ENCODE measurements around the gene MANEAL.
"Not testable (repeated sequence)": the region's sequence is repeated elsewhere in the genome, so short reads cannot be mapped to it uniquely, and the experiment has no call there.

The MANEAL gene, protein sequence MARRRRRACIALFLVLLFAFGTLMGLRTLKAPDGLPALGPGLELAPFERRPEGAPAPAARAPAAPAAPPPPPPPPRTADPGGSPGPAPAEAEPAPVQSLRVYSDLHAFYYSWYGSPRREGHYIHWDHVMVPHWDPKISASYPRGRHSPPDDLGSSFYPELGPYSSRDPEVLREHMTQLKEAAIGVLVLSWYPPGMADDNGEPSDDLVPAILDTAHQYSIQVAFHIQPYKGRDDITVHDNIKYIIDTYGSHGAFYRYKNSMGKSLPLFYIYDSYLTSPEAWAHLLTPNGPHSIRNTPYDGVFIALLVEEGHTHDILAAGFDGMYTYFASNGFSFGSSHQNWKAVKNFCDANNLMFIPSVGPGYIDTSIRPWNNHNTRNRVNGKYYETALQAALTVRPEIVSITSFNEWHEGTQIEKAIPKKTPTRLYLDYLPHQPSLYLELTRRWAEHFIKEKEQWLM

DNA sequence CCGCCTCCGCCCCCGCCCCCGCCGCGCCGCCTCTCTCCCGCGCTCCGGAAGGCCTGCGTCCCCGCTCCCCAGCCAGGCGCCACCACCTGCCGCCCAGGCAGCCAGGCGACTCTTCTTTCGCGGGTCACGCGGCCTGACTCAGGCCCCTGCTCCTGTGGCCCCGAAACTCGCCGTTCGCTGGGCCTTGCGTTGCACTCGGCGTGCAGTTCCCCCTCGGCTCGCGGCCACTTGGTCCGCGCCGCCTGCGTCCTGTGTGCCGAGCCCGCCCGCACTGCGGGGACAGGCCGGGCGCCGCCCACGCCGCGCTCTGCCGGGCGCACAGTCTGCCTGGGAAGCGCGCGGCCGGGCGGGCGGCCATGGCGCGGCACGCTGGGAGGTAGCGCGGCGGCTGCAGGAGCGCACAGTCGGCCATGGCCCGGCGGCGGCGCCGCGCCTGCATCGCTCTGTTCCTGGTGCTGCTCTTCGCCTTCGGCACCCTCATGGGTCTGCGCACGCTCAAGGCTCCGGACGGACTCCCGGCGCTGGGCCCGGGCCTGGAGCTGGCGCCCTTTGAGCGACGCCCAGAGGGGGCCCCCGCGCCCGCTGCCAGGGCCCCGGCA lies at the start of gene MANEAL:
Gene MANEAL (plus strand): TSS at position 75 of the 599 bp plus-strand sequence. CDS start 336 bp downstream, at position 411.
- no peak for FAIRE-seq

DNA sequence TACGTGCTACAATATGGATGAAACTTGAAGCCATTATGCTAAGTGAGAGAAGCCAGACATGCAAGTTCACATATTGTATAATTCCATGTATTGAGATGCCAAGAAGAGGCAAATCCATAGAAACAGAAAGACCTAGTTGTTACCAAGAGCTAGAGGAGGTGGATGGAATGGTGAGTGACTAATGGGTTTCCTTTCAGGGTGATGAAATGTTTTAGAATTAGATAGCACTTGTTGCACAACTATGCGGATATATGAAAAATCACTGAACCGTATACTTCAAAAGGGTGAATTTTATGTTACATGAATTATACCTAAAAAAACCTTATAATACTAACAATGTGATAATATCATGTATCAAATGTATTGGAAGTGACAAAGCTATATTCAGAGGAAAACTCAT lies 46.8 kb upstream of the MANEAL start:
- FAIRE-seq: no peak

DNA sequence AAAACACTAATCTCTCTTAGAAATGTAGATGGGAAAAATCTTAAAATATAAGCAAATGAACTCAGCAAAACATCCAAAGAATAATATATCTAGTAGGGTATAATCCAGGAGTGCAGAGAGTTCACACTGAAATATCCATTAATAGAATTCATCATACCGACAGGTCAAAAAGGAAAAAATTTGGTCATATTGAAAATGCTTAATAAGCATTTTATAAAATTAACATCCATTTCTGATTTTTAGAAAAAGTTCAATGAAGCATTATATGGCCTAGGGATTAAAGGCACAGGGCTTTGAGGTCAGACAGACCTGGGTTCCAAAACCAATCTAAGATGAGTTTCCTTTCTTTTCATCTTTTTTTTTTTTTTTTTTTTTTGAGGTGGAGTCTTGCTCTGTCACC lies 45.1 kb upstream of the MANEAL start:
- no peak for FAIRE-seq

DNA sequence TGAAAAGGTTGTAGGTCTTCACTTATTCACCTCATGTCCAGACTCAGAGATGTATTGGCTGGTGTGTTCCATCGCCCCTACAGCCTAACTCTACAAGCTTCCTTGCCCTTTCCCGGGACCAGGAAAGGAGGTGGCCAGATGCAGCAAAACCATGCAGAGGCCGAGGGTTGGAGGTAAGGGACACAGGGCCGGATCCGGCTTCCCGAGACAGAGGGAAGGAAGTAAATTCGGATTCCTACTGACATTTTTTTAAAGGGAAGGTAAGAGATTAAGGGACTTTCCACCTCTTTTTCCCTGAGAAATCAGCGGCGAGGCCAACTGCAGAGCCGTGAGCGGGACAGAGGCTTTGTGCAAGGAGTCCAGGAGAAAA lies 41.4 kb upstream of the MANEAL start:
- FAIRE-seq: no peak

DNA sequence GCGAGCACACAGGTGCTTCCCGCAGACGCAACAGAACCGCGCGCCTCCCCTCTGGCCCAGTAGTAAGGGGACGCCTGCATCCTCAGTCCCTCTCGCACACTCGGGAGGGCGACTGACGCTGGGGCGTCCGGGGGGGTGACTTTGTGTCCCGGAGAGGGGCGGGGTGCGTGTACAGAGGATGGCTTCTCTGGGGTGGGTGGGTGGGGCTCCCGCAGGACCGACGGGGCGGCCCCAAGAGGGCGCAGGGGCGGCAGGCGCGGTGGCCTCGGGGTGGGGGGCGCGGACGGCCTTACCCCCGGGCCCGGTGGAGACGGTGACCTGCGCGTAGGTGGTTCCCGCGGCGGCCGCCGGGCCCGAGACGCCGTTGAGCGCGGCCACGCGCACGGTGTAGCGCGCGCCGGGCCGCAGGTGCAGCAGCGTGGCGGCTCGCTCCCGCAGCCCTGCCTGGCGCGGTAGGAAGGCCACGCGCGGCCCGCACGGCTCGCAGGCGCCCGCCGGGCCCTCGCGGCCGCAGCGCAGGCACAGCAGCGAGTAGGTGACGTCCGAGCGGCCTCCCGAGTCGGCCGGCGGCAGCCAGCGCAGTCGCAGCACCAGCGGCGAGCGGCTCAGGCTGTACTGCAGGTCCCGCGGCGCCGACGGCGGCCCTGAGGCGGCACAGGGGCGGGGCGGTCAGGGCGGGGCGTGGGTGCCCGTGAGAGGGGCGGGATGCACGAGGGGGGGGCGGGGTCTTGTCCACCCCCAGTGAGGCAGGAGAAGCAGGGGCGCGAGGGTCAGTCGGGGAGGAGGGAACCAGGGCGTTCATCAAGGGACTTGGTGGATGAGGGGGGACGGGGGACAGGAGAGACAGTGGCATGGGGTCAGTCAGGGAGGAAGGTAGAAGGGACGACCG lies 40.8 kb upstream of the MANEAL start:
- no peak for FAIRE-seq

DNA sequence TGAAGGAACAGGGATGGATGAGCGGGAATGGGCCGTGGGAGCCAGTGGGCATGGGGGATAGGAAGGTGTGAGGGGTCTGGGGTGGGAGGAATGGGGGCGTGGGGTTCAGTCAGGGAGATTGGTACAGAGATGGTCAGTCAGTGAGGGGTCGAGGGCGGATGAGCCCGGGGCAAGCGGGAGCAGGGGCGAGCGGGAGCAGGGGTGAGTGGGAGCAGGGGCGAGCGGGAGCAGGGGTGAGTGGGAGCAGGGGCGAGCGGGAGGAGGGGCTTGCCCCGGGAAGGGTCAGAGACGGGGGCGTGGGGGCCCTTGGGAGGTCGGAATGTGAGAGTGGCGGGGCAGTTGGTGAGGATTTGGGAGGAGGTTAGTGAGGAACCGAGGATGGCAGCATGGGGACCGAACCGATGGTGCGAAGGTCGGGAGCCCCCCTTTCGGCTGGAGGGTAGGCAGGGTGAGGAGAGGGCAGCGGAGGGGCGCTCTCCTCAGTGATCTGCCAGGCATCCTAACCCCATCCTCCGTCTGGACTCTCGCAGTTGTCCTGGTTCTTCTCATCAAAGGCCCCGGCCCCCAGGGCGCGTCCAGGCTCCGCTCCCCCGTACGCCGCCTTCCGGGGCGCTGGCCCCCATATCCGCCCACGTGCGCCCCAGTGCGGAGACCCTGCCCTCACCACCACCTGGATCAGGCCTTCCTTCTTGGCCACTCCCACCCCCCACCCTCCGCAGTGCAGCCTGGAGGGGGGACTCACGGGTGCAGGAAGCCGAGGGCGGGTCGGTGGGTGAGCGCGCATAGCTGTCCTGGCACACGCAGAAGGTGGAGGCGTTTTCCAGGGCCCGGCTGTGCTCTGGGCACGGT lies 40.0 kb upstream of the MANEAL start:
- no peak for FAIRE-seq

DNA sequence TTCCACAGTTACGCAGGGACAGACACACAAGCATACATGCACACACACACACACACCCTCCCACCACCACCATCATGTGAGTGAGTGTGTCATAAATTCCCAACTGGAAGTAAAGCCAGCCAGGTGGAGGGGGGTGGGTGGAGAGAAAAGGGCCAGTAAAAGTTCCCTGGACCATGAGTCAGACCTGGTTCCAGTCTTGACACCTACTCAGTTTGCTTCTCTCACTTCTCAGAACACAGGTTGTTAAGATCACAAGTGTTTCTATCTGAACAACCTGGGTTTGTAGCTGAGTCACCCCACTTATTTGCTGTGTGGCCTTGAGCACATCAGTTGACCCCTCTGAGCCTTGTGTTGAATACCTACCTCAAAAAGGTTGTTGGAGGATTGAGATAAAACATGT lies 38.4 kb upstream of the MANEAL start:
- no peak for FAIRE-seq

DNA sequence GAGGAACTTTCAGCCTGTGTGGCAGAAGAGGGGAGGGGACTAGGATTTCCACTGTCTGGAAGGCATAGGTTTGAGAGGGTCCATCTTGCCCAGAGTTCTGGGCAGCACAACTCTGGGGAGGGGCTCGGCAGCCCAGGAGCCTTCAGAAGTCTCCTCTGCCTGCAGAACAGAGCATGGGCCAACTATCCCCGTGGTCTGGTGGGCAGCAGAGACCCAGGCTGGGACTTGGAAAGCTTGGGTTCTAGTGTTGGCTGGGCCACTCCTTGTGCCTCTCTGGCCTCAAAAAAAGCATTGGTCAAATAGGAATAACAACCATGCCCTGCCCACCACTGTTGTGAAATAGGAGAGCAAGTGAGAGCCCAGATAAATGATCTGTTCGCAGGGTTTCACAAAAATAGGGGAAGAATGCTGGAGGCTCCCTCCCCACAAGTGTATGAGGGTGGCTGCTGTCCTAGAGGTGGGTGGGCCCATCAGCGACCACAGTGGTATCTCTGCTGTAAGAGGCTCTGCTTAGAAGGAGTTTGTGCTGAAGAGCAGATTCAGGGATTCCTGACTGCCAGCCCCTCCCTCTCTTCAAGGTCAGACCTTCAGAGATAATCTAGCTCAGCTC lies 37.6 kb upstream of the MANEAL start:
- no peak for FAIRE-seq

DNA sequence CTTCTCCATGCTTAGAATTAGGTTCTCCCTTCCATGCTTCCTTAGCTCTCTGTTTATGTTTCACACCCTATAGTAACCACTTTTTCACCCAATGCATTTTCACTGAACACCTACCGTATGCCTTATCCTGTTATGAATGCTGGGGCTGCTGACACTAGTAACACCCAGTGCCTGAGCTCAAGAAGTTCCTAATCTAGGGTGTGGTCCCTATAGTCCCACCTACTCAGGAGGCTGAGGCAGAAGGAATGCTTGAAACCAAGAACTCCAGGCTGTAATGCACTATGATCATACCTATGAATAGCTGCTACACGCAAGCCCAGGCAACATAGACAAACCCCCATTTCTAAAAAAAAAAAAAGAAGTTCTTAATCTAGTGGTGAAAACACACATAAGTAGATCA lies 34.2 kb upstream of the MANEAL start:
- no peak for FAIRE-seq

DNA sequence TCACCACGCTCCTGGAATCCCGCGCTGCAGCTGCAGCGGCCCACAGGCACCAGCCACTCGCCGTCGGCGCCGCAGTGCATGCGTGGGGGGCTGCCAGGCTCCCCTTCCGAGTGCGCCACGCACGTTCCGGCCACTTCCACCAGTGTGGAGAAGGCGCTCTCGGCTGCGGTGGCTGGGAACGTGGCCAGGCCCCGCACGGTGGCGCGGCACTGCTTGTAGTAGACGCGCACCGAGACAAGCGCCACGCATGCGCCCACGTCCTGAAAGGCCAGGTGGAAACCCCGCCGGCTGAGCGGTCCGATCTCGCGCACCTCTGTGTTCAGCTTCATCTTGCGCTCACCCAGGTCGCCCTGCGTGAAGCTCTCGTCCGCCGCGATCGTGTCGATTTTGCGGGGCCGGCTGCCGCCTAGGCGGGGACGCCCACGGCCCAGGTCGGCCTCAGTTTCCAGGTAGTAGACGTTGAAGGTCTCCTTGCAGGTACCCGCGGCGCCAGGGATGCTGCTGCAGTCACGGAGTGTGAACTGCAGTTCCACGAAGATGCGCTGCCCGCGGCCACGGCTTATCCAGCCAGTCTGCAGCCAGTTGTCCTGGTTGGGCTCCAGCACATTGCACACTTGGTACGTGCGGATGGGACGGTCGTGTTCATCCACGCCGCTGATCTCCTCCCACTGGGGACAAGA lies 32.1 kb upstream of the MANEAL start:
- no peak for FAIRE-seq

DNA sequence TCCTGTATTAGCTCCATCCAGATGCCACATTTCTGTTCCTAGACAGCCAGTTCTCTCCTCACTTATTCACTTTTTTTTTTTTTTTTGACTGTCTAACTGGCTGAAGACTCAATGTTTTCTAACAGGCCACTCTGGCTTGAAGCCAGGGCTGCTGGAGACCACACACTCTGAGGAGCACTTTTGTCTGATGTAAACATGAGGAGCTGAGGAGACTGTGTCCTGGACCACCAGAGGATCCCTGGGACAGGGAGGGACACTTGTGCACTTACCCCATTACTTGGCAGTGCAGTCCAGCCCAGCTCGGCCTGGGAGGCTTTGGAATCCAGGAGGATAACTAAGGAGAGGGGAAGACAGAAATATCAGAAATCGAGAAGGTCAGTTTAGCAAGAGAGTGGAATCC lies 31.1 kb upstream of the MANEAL start:
- FAIRE-seq: no peak

DNA sequence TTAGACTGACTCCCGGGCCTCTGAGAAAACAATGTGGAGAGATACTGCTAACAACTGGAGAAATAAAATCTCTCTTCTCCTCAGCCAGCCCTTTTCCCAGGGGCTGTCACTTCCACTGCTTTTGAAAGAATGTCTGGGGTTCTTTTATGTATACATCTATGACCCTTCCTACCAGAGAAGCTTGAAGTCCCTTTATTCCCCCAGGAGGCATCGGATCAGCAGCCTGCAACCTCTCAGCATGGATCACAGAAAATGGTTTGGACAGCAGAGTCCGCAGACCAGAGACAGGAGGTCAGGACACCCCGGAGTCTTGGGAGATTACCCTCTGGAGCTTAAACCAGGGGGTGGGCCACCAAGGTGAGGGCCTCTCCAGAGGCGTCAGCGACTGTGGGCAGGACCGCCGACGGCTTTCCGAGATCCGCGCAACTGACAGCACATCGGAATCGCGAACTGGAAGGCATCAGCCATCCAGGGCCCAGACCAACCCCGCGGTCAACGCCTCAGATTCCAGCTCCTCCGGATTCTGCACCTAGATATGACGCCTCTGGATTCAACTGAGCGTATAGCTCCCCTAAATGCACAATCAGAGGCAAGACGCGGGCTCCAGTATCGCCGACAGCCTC lies 29.7 kb upstream of the MANEAL start:
- no peak for FAIRE-seq

DNA sequence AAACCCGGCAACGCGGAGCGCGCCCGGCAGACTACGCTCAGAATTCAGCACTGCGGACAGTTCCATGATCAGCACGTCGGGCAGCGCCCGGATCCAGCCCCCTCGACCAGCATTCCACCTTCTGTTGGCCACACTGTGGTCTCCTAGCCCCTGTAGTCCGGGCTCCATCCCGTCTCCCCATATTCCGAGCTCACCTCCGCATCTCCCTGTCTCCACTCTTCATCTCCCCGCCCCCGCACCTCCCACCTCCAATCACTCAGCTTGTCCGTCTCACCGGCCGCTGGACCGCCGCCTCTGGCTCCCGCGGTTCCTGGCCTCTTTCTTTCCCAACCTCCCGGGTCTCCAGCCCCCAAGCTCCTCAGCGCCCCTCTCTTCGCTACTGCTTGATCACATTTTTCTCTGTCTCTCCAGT lies 29.2 kb upstream of the MANEAL start:
- FAIRE-seq: no peak

DNA sequence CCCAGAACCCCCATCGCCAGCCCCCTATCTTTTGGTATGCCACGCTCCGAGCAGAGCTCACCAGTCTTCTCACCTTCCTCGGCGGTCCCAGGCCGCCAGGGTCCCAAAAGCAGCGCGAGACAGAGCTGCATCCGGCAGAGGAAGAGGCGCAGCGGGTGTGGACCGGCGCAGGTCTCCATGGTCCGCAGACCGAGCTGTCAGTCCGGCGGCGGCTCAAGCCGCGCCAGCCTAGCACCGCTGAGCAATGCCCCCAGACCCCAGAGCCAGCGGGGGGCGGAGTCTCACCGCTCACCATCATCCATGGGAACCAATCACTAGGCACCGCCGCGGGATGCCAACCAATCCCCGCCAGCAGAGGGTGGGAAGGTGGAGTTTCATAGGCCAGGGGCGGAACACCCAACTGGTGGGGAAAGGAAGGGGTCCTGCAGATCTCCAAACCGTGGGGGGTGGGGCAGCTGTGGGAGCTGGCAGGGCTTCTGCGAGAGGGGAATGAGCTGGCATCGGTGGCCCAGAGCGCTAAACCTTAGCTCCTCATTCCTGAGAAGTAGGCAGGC lies 28.7 kb upstream of the MANEAL start, which contains the start of gene EPHA10:
Gene EPHA10 (minus strand): TSS at position 233 of the 554 bp plus-strand sequence. CDS start 54 bp downstream, at position 179.
- FAIRE-seq: no peak

DNA sequence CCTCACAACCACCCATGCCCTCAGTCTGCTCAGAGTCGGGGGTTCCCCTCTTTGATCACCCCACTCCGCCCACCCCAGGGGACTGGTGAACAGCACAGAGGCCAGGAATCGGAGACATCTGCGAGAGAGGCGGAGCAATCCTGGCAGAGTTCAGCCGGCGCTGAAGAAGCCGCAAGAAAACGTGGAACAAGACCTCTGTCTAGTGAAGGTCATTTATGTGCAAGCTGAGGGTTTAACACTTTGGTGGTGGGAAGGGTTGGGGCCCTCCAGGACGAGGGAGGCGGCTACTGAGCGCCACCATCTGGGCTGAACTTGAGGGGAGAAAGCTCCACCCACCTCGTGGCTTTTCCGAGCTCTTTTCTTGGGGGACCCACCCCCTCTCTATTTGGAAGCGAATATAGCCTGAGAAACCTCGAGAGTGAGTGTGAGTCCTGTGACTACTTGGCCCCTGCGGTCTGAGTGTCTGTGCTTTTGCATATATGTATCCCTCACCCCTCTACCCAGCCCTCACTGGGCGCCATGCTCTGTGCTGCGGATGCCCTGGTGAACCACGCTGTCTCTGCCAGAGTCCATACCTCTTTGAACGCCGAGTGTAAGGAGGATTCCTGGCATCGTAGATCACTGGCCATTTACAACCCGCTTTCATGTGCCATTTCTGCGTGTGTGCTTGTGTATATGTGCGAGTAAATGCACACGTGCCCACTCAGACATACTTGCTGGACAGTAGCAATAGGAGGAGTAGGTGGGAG lies 27.6 kb upstream of the MANEAL start:
- FAIRE-seq: no peak

DNA sequence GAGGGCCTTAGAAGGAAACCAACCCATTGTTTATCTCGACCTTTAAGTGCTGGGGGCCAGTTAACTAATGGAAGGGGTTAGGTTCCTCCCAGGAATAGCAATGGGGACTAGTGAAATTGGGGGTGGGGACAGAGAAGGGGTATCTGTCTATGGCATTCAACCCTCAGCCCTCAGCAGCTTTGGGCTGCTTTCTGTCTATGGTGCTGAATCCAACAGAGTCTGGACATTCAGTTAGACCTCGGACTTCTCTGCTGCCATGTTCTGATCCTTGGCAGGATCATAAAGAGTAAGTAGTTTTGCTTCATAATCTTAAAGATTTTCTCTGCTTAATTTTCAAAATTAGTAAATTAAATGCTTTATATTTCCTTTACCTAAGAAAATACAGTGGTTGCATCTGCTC lies 26.2 kb upstream of the MANEAL start:
- no peak for FAIRE-seq

DNA sequence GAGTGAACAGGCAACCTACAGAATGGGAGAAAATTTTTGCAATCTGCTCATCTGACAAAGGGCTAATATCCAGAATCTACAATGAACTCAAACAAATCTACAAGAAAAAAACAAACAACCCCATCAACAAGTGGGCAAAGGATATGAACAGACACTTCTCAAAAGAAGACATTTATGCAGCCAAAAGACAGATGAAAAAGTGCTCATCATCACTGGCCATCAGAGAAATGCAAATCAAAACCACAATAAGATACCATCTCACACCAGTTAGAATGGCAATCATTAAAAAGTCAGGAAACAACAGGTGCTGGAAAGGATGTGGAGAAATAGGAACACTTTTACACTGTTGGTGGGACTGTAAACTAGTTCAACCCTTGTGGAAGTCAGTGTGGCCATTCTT lies 22.2 kb upstream of the MANEAL start:
- FAIRE-seq: not testable (repeated sequence)

DNA sequence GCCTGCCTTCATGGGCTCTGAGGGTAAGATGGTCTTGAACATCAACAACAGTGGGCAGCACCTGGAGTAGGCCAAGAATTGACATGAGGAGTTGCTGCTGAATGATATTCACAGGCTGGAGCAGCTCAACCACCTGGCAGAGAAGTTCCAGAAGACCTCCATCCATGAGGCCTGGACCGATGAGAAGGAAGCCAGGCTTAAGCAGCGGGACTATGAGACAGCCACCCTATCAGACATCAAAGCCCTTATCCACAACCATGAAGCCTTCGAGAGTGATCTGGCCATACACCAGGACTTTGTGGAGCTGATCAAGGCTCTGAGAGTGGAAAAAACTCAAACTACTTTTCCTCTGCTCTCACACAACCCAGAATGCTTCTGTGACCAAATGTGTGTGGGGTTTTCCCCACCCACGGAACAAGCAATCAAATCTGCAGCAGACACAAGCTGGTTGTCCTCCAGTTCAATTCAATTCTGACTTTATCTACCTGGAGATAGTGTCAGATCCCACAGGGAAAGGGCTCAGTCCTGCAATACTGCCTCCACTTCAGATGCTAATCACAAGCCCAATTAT lies 16.6 kb upstream of the MANEAL start:
- no peak for FAIRE-seq

DNA sequence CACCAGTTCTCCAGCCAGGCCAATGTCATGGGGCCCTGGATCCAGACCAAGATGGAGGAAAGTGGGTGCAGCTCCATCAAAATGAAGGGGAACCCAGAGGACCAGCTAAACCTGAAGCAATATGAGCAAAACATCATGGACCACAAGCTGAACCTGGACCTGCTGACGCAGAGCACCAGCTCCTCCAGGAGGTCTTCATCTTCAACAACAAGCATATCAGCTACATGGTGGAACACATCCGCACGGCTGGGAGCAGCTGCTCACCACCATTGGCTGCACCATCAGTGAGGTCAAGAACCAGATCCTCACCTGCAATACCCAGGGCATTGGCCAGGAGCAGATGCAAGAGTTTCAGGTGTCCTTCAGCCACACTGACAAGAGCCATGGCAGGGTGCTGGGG lies 15.0 kb upstream of the MANEAL start:
- no peak for FAIRE-seq
